ENCODE results near the gene SNU13.
A peak's percentile ranks its signal among the peaks of the same experiment; 100 is the strongest.

Gene SNU13

GRCh38 chr22:41682033-41682807 is 6.4 kb downstream of the SNU13 start:
- Histone ChIP-seq H3K27ac (replicated peaks; ENCODE audit: low read length) (peak overlapping the region; percentile 22), H3K79me1 (ENCODE audit: low read depth, low read length) (peaks cover 10% of the 10 kb centered on the region), H3K9me3 (replicated peaks in 1 of 2; ENCODE audit: control insufficient read depth in 2 of 2, insufficient read depth in 1 of 2, low read depth in 1 of 2, low read length in 2 of 2) (no peaks in the 10 kb centered on the region), H3K18ac (ENCODE audit: low read length) (peak overlapping the region; percentile 64), H2BK15ac (ENCODE audit: low read length) (no peak overlapping the region), H2AFZ (ENCODE audit: low read length) (peak overlapping the region; percentile 76), H3K4ac (ENCODE audit: low read length) (no peak overlapping the region), H3K23ac (ENCODE audit: low read depth, low read length, poor library complexity) (peak overlapping the region; percentile 91), H3K4me2 (ENCODE audit: insufficient read depth, low read length, poor library complexity, severe bottlenecking) (peak overlapping the region; percentile 31), H3K4me3 (ENCODE audit: low read length in 2 of 2) (peak overlapping the region; percentile 89 to 96), H3K4me1 (ENCODE audit: control insufficient read depth in 2 of 2, insufficient read depth in 1 of 2, low read depth in 1 of 2, low read length in 2 of 2) (no peaks in the 10 kb centered on the region), H3K36me3 (replicated peaks in 1 of 2; ENCODE audit: control insufficient read depth in 2 of 2, insufficient read depth in 2 of 2, low read length in 2 of 2) (peaks cover 12 to 51% of the 10 kb centered on the region in 2 donors), H3K27me3 (ENCODE audit: control insufficient read depth in 3 of 3, insufficient read depth in 3 of 3, low read depth in 1 of 3, low read length in 3 of 3) (no peaks in the 10 kb centered on the region), H3K14ac (ENCODE audit: low read length) (peak overlapping the region; percentile 2), H2BK12ac (ENCODE audit: low read length) (no peak overlapping the region), H4K91ac (ENCODE audit: low read depth, low read length, poor library complexity) (peak overlapping the region; percentile 53), H3K9ac (ENCODE audit: low read depth, low read length, poor library complexity) (peak overlapping the region; percentile 79), H2BK120ac (ENCODE audit: low read depth, low read length) (no peak overlapping the region), H4K8ac (ENCODE audit: low read depth, low read length) (no peak overlapping the region), H2BK5ac (ENCODE audit: low read length) (no peak overlapping the region), H2AK5ac (ENCODE audit: low read depth, low read length) (no peak overlapping the region)
- peak; percentile 66 for DNase-seq (ENCODE audit: low spot score)
- WGBS, 2 donors (ENCODE audit: extremely low coverage in 2 of 2, insufficient read length in 2 of 2, insufficient replicate concordance in 1 of 2) = no CpG with 5 or more reads among the region's 50 CpGs

GRCh38 chr22:41681616-41682015 is 7.1 kb downstream of the SNU13 start:
- WGBS, 2 donors (ENCODE audit: extremely low coverage in 2 of 2, insufficient read length in 2 of 2, insufficient replicate concordance in 1 of 2) = no CpG with 5 or more reads among the region's 14 CpGs

GRCh38 chr22:41676134-41676533 is 12.5 kb downstream of the SNU13 start:
- Histone ChIP-seq H4K8ac (ENCODE audit: low read depth, low read length) (no peak overlapping the region), H3K27me3 (ENCODE audit: control insufficient read depth in 3 of 3, insufficient read depth in 3 of 3, low read depth in 1 of 3, low read length in 3 of 3) (no peaks in the 10 kb centered on the region), H3K36me3 (replicated peaks in 1 of 2; ENCODE audit: control insufficient read depth in 2 of 2, insufficient read depth in 2 of 2, low read length in 2 of 2) (peaks cover 20 to 77% of the 10 kb centered on the region in 2 donors), H2AK5ac (ENCODE audit: low read depth, low read length) (no peak overlapping the region), H3K27ac (replicated peaks; ENCODE audit: low read length) (no peak overlapping the region), H2BK120ac (ENCODE audit: low read depth, low read length) (no peak overlapping the region), H3K14ac (ENCODE audit: low read length) (no peak overlapping the region), H2BK5ac (ENCODE audit: low read length) (no peak overlapping the region), H2AFZ (ENCODE audit: low read length) (no peak overlapping the region), H2BK12ac (ENCODE audit: low read length) (no peak overlapping the region), H3K4ac (ENCODE audit: low read length) (no peak overlapping the region), H3K79me1 (ENCODE audit: low read depth, low read length) (peaks cover 3% of the 10 kb centered on the region), H4K91ac (ENCODE audit: low read depth, low read length, poor library complexity) (no peak overlapping the region), H3K9me3 (replicated peaks in 1 of 2; ENCODE audit: control insufficient read depth in 2 of 2, insufficient read depth in 1 of 2, low read depth in 1 of 2, low read length in 2 of 2) (no peaks in the 10 kb centered on the region), H3K4me2 (ENCODE audit: insufficient read depth, low read length, poor library complexity, severe bottlenecking) (no peak overlapping the region), H3K23ac (ENCODE audit: low read depth, low read length, poor library complexity) (no peak overlapping the region), H3K9ac (ENCODE audit: low read depth, low read length, poor library complexity) (no peak overlapping the region), H3K4me1 (ENCODE audit: control insufficient read depth in 2 of 2, insufficient read depth in 1 of 2, low read depth in 1 of 2, low read length in 2 of 2) (no peaks in the 10 kb centered on the region), H3K18ac (ENCODE audit: low read length) (no peak overlapping the region), H2BK15ac (ENCODE audit: low read length) (no peak overlapping the region), H3K4me3 (ENCODE audit: low read length in 2 of 2) (no peak overlapping the region)
- DNase-seq (ENCODE audit: low spot score) = no peak
- no CpG with 5 or more reads among the region's 4 CpGs for WGBS, 2 donors (ENCODE audit: extremely low coverage in 2 of 2, insufficient read length in 2 of 2, insufficient replicate concordance in 1 of 2)

More at GRCh38 chr22:41681616-41682015, 7.1 kb downstream of the SNU13 start:
- H4K8ac ChIP-seq (ENCODE audit: low read depth, low read length) = no peak overlapping the region
- H3K27me3 ChIP-seq (ENCODE audit: control insufficient read depth in 3 of 3, insufficient read depth in 3 of 3, low read depth in 1 of 3, low read length in 3 of 3) = no peaks in the 10 kb centered on the region
- H3K18ac ChIP-seq (ENCODE audit: low read length) = no peak overlapping the region
- no peak overlapping the region for H2BK120ac ChIP-seq (ENCODE audit: low read depth, low read length)
- no peak overlapping the region for H2BK12ac ChIP-seq (ENCODE audit: low read length)
- H2AK5ac ChIP-seq (ENCODE audit: low read depth, low read length) = no peak overlapping the region
- H2AFZ ChIP-seq (ENCODE audit: low read length) = no peak overlapping the region
- H3K9ac ChIP-seq (ENCODE audit: low read depth, low read length, poor library complexity) = no peak overlapping the region
- H2BK5ac ChIP-seq (ENCODE audit: low read length) = no peak overlapping the region
- no peak overlapping the region for H4K91ac ChIP-seq (ENCODE audit: low read depth, low read length, poor library complexity)
- H3K14ac ChIP-seq (ENCODE audit: low read length) = no peak overlapping the region
- DNase-seq (ENCODE audit: low spot score) = no peak
- peak overlapping the region; percentile 28 for H3K4me2 ChIP-seq (ENCODE audit: insufficient read depth, low read length, poor library complexity, severe bottlenecking)
- H3K79me1 ChIP-seq (ENCODE audit: low read depth, low read length) = peaks cover 10% of the 10 kb centered on the region
- no peak overlapping the region for H3K27ac ChIP-seq (replicated peaks; ENCODE audit: low read length)
- no peak overlapping the region for H3K4ac ChIP-seq (ENCODE audit: low read length)
- H3K36me3 ChIP-seq (replicated peaks in 1 of 2; ENCODE audit: control insufficient read depth in 2 of 2, insufficient read depth in 2 of 2, low read length in 2 of 2) = peaks cover 12 to 54% of the 10 kb centered on the region in 2 donors
- H2BK15ac ChIP-seq (ENCODE audit: low read length) = no peak overlapping the region
- H3K9me3 ChIP-seq (replicated peaks in 1 of 2; ENCODE audit: control insufficient read depth in 2 of 2, insufficient read depth in 1 of 2, low read depth in 1 of 2, low read length in 2 of 2) = no peaks in the 10 kb centered on the region
- peak overlapping the region in 1 of 2 donors; percentile 89 for H3K4me3 ChIP-seq (ENCODE audit: low read length in 2 of 2)
- H3K23ac ChIP-seq (ENCODE audit: low read depth, low read length, poor library complexity) = no peak overlapping the region
- no peaks in the 10 kb centered on the region for H3K4me1 ChIP-seq (ENCODE audit: control insufficient read depth in 2 of 2, insufficient read depth in 1 of 2, low read depth in 1 of 2, low read length in 2 of 2)

- Histone ChIP-seq H2AK5ac (ENCODE audit: low read depth, low read length) (no peak overlapping the region), H3K9ac (ENCODE audit: low read depth, low read length, poor library complexity) (no peak overlapping the region), H3K4me3 (ENCODE audit: low read length in 2 of 2) (no peak overlapping the region), H3K4me2 (ENCODE audit: insufficient read depth, low read length, poor library complexity, severe bottlenecking) (no peak overlapping the region), H2BK12ac (ENCODE audit: low read length) (no peak overlapping the region), H4K91ac (ENCODE audit: low read depth, low read length, poor library complexity) (no peak overlapping the region), H3K36me3 (replicated peaks in 1 of 2; ENCODE audit: control insufficient read depth in 2 of 2, insufficient read depth in 2 of 2, low read length in 2 of 2) (peaks cover 16 to 69% of the 10 kb centered on the region in 2 donors), H2BK15ac (ENCODE audit: low read length) (no peak overlapping the region), H3K4me1 (ENCODE audit: control insufficient read depth in 2 of 2, insufficient read depth in 1 of 2, low read depth in 1 of 2, low read length in 2 of 2) (no peaks in the 10 kb centered on the region), H3K27me3 (ENCODE audit: control insufficient read depth in 3 of 3, insufficient read depth in 3 of 3, low read depth in 1 of 3, low read length in 3 of 3) (no peaks in the 10 kb centered on the region), H2BK120ac (ENCODE audit: low read depth, low read length) (no peak overlapping the region), H2BK5ac (ENCODE audit: low read length) (no peak overlapping the region), H3K18ac (ENCODE audit: low read length) (no peak overlapping the region), H3K27ac (replicated peaks; ENCODE audit: low read length) (no peak overlapping the region), H3K14ac (ENCODE audit: low read length) (no peak overlapping the region), H2AFZ (ENCODE audit: low read length) (no peak overlapping the region), H3K23ac (ENCODE audit: low read depth, low read length, poor library complexity) (no peak overlapping the region), H3K79me1 (ENCODE audit: low read depth, low read length) (peaks cover 1% of the 10 kb centered on the region), H3K4ac (ENCODE audit: low read length) (no peak overlapping the region), H3K9me3 (replicated peaks in 1 of 2; ENCODE audit: control insufficient read depth in 2 of 2, insufficient read depth in 1 of 2, low read depth in 1 of 2, low read length in 2 of 2) (no peaks in the 10 kb centered on the region), H4K8ac (ENCODE audit: low read depth, low read length) (no peak overlapping the region)
- WGBS, 2 donors (ENCODE audit: extremely low coverage in 2 of 2, insufficient read length in 2 of 2, insufficient replicate concordance in 1 of 2) = no CpG with 5 or more reads among the region's 12 CpGs
- DNase-seq (ENCODE audit: low spot score) = no peak
Measured at GRCh38 chr22:41674846-41675340, 13.8 kb downstream of the SNU13 start.
